Fibroblast of pulmonary artery (primary cell): ENCODE data around the gene PTCRA.

ENCODE experiments used
- DNase-seq: peaks from one replicate; pipeline ENCODE4 v3.0.0-alpha.2; 2010; ENCODE audit warnings: low read depth
- H3K4me3 ChIP-seq: replicated peaks from 2 replicates; pipeline ENCODE4 v1.5.1; 2011; ENCODE audit warnings: low read depth, mild to moderate bottlenecking, control low read depth, low read length, moderate library complexity
- CTCF ChIP-seq: IDR thresholded peaks from 2 replicates; pipeline ENCODE4 v1.5.1; 2011; ENCODE audit warnings: mild to moderate bottlenecking, control low read depth, low read length, inconsistent platforms; ENCODE audit errors: missing control alignments

The PTCRA gene

GRCh38 chr6:42973926-42974325 is 58.1 kb downstream of the PTCRA start:
- no peak for TF ChIP-seq CTCF
- no peak overlapping the region for H3K4me3 ChIP-seq

GRCh38 chr6:42974919-42975505 is 59.2 kb downstream of the PTCRA start:
- DNase-seq, result no peak
- no peak for TF ChIP-seq CTCF
- no peak overlapping the region for H3K4me3 ChIP-seq

More at GRCh38 chr6:42973926-42974325, 58.1 kb downstream of the PTCRA start:
- no peak for DNase-seq
